ENCODE measurements around the gene MYBPHL. TPM values are rescaled to one million over a fixed set of nuclear protein-coding genes. Genes with fewer than 3 reads are reported as not detected.
A peak's percentile ranks its signal among the peaks of the same experiment; 100 is the strongest.

The MYBPHL gene
- total RNA-seq, 2 experiments from 2014 or later: not detected

DNA sequence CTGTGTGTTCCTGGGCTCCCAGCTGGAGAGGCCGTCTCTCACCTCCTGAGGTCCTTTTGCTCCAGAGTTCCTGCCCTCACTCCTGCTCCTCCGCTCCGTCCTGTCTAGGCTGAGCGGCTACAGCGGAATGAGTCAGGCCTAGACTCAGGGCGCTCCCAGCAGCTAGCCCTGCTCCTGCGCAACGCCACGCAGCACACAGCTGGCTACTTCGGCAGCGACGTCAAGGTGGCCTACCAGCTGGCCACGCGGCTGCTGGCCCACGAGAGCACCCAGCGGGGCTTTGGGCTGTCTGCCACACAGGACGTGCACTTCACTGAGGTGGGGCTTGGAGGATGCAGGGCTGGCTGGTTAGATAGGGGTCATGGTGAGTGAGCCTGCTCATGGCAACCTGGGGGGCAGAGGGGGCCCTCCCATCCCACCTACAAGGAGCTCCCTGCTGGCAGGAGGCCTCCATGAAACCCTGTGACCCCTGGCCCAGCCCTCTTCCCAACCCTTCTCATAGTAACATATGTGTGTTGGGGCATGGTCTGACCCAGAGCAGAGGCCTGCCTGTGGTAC lies 39.0 kb downstream of the MYBPHL start:
- no peaks in the 10 kb centered on the region for H3K27me3 Mint-ChIP-seq (ENCODE audit: low read depth)
- H3K36me3 Mint-ChIP-seq (ENCODE audit: low read depth): no peaks in the 10 kb centered on the region
- no peak overlapping the region for H3K27ac Mint-ChIP-seq
- ATAC-seq: no peak
- H3K4me1 Mint-ChIP-seq (ENCODE audit: low read depth): peaks cover 4% of the 10 kb centered on the region
- no peak for DNase-seq
- H3K4me3 Mint-ChIP-seq: no peak overlapping the region
- no peaks in the 10 kb centered on the region for H3K9me3 Mint-ChIP-seq (ENCODE audit: insufficient read depth)
- POLR2A ChIA-PET: no interaction called here
- CTCF ChIA-PET: interaction anchor here (1.5 to 1.7 kb wide), 2 partner anchors 9 to 132 kb away, joined by 4 to 7 read pairs; no protein-coding TSS in a partner anchor

DNA sequence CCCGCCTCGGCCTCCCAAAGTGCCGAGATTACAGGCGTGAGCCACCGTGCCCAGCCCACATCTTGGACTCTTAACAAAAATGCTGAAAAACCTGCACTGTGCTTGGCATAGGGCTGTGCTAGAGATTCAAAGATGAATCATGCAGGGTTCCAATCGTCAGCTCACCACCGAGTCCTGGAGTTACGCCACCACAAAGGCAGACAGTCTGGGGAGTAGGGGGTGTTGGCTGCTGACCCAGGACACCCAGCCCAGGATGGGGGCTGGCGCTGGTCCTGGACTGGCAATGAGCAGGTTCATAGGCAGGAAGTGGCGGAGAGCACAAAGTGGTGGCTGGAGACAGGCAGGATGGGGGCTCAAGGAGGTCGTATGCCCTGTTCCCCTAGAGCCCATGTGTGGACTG lies 39.8 kb downstream of the MYBPHL start:
- H3K4me1 Mint-ChIP-seq (ENCODE audit: low read depth): peaks cover 4% of the 10 kb centered on the region
- POLR2A ChIA-PET: no interaction called here
- no peak overlapping the region for H3K27ac Mint-ChIP-seq
- no peak for ATAC-seq
- no peak overlapping the region for H3K4me3 Mint-ChIP-seq
- no peak for DNase-seq
- H3K36me3 Mint-ChIP-seq (ENCODE audit: low read depth): no peaks in the 10 kb centered on the region
- H3K27me3 Mint-ChIP-seq (ENCODE audit: low read depth): no peaks in the 10 kb centered on the region
- CTCF ChIA-PET: interaction anchor here (0.7 kb wide), 1 partner anchor 142 kb away, joined by 3 read pairs; no protein-coding TSS in a partner anchor
- no peaks in the 10 kb centered on the region for H3K9me3 Mint-ChIP-seq (ENCODE audit: insufficient read depth)

DNA sequence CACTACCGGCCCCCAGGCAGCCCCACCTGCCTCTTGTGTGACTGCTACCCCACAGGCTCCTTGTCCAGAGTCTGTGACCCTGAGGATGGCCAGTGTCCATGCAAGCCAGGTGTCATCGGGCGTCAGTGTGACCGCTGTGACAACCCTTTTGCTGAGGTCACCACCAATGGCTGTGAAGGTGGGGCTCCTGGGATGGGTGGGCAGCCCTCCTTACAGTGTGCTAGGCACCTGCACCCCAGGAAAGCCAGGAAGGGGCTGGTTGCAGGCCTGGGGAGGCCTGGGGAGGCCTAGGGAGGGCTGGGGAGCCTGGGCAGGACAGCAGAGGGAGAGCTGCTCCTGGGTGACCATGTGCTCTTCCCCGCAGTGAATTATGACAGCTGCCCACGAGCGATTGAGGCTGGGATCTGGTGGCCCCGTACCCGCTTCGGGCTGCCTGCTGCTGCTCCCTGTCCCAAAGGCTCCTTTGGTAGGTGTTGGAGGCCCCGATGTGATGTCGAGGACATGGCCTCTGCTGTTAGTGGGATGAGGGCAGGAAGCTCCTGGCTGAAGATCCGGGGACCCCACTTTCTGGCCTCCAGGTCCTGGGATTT lies 41.0 kb downstream of the MYBPHL start:
- H3K9me3 Mint-ChIP-seq (ENCODE audit: insufficient read depth): no peaks in the 10 kb centered on the region
- CTCF ChIA-PET: interaction anchor here (1.5 to 4.3 kb wide), 4 partner anchors 11 to 267 kb away, joined by 6 to 51 read pairs (median 8); partner anchors contain the start of genes PSRC1 and SORT1
- H3K4me3 Mint-ChIP-seq: no peak overlapping the region
- ATAC-seq (no peak), DNase-seq (no peak)
- peaks cover 4% of the 10 kb centered on the region for H3K4me1 Mint-ChIP-seq (ENCODE audit: low read depth)
- H3K27ac Mint-ChIP-seq: no peak overlapping the region
- H3K36me3 Mint-ChIP-seq (ENCODE audit: low read depth): no peaks in the 10 kb centered on the region
- POLR2A ChIA-PET: no interaction called here
- H3K27me3 Mint-ChIP-seq (ENCODE audit: low read depth): no peaks in the 10 kb centered on the region

DNA sequence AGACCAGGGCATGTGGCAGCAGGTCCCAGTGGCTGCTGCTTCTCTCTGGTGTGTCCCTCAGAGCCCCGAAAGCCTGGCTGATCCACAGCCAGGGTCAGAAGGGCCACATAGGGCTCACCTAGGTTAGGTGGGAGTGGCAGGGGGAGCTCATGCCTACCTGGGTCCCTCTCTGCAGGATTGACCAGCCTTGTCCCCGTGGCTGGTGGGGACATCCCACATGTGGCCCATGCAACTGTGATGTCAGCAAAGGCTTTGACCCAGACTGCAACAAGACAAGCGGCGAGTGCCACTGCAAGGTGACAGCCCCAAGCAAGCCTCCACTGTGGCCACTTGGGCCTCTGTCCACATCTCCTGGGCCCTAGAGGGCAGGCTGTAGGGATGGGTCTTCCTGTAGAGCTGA lies 41.8 kb downstream of the MYBPHL start:
- no peaks in the 10 kb centered on the region for H3K9me3 Mint-ChIP-seq (ENCODE audit: insufficient read depth)
- no peak overlapping the region for H3K27ac Mint-ChIP-seq
- ChIA-PET POLR2A (no interaction called here), CTCF (interaction anchor here (1.1 to 4.3 kb wide), 7 partner anchors 12 to 267 kb away, joined by 3 to 51 read pairs (median 7); partner anchors contain the start of genes PSRC1 and SORT1)
- no peaks in the 10 kb centered on the region for H3K27me3 Mint-ChIP-seq (ENCODE audit: low read depth)
- no peak overlapping the region for H3K4me3 Mint-ChIP-seq
- H3K4me1 Mint-ChIP-seq (ENCODE audit: low read depth): peaks cover 4% of the 10 kb centered on the region
- H3K36me3 Mint-ChIP-seq (ENCODE audit: low read depth): no peaks in the 10 kb centered on the region
- no peak for ATAC-seq
- DNase-seq: no peak

DNA sequence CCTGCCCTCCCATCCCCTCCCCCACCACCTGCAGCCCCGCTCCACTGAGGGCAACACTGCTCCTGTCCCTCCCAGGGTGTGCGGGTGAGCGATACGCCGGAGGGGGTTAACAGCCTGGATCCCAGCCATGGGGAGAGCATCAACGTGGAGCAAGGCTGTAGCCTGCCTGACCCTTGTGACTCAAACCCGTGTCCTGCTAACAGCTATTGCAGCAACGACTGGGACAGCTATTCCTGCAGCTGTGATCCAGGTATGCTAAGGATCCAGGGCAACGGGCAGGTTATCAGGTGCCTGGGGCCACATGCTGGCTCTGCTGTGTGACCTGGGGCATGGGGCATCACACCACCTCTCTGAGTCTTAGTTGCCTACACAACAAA lies 42.4 kb downstream of the MYBPHL start:
- ChIA-PET POLR2A (no interaction called here), CTCF (interaction anchor here (0.5 to 4.3 kb wide), 13 partner anchors 13 to 268 kb away, joined by 3 to 51 read pairs (median 4); partner anchors contain the start of genes PSRC1 and SORT1)
- H3K4me3 Mint-ChIP-seq: no peak overlapping the region
- H3K4me1 Mint-ChIP-seq (ENCODE audit: low read depth): peaks cover 4% of the 10 kb centered on the region
- no peaks in the 10 kb centered on the region for H3K9me3 Mint-ChIP-seq (ENCODE audit: insufficient read depth)
- no peaks in the 10 kb centered on the region for H3K36me3 Mint-ChIP-seq (ENCODE audit: low read depth)
- no peaks in the 10 kb centered on the region for H3K27me3 Mint-ChIP-seq (ENCODE audit: low read depth)
- ATAC-seq (no peak), DNase-seq (no peak)
- no peak overlapping the region for H3K27ac Mint-ChIP-seq

DNA sequence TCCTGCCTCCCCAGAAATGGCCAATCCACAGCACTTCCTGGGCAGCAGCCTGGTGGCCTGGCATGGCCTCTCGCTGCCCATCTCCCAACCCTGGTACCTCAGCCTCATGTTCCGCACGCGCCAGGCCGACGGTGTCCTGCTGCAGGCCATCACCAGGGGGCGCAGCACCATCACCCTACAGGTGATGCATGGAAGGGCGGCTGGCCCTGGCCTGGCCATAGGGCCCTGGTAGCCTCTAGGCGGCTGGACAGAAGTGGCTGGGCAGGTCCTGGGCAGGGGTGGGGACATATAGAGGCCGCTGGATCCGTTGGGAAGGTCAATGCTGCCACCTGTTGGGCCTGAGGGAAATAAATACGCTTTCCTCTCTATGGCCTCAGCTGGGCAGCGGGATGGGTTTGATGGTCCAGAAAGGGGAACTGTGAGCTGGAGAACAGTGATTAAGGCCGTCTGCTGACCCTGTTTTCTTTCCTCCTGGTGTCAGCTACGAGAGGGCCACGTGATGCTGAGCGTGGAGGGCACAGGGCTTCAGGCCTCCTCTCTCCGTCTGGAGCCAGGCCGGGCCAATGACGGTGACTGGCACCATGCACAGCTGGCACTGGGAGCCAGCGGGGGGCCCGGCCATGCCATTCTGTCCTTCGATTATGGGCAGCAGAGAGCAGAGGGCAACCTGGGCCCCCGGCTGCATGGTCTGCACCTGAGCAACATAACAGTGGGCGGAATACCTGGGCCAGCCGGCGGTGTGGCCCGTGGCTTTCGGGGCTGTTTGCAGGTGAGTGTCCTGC lies 43.0 kb downstream of the MYBPHL start:
- Mint-ChIP-seq H3K4me1 (ENCODE audit: low read depth) (peaks cover 4% of the 10 kb centered on the region), H3K27ac (peak overlapping the region; percentile 39), H3K36me3 (ENCODE audit: low read depth) (no peaks in the 10 kb centered on the region), H3K27me3 (ENCODE audit: low read depth) (no peaks in the 10 kb centered on the region), H3K9me3 (ENCODE audit: insufficient read depth) (no peaks in the 10 kb centered on the region), H3K4me3 (no peak overlapping the region)
- DNase-seq (peak; percentile 86), ATAC-seq (peak; percentile 93)
- POLR2A ChIA-PET: no interaction called here
- CTCF ChIA-PET: interaction anchor here (0.5 to 4.3 kb wide), 14 partner anchors 13 to 269 kb away, joined by 3 to 51 read pairs (median 4); partner anchors contain the start of genes PSRC1 and SORT1

DNA sequence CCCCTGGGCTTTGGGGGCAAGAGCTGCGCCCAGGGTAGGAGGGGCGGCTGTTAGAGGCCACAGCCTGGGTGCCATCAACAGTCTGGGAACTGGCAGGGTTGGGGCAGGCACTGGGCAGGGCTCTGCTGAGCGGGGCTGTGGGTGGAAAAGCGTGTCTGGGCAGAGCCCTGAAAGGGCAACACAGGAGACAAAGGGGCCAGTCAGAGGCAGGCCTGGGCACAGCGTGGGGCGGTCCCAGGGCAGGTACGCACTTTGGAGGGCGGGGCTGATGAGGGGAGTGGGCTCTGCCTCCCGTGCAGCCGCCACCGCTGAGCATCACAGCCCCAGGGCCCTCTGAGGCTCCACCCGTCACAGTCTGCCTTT lies 43.6 kb downstream of the MYBPHL start:
- no peaks in the 10 kb centered on the region for H3K36me3 Mint-ChIP-seq (ENCODE audit: low read depth)
- no peaks in the 10 kb centered on the region for H3K9me3 Mint-ChIP-seq (ENCODE audit: insufficient read depth)
- ChIA-PET POLR2A (interaction anchor here (0.6 kb wide), 1 partner anchor 59 kb away, joined by 5 read pairs; no protein-coding TSS in a partner anchor), CTCF (interaction anchor here (1.0 to 4.3 kb wide), 5 partner anchors 14 to 269 kb away, joined by 6 to 51 read pairs (median 7); partner anchors contain the start of genes PSRC1 and SORT1)
- no peak overlapping the region for H3K4me3 Mint-ChIP-seq
- DNase-seq (no peak), ATAC-seq (peak; percentile 25)
- peak overlapping the region; percentile 39 for H3K27ac Mint-ChIP-seq
- H3K27me3 Mint-ChIP-seq (ENCODE audit: low read depth): no peaks in the 10 kb centered on the region
- H3K4me1 Mint-ChIP-seq (ENCODE audit: low read depth): peaks cover 4% of the 10 kb centered on the region

DNA sequence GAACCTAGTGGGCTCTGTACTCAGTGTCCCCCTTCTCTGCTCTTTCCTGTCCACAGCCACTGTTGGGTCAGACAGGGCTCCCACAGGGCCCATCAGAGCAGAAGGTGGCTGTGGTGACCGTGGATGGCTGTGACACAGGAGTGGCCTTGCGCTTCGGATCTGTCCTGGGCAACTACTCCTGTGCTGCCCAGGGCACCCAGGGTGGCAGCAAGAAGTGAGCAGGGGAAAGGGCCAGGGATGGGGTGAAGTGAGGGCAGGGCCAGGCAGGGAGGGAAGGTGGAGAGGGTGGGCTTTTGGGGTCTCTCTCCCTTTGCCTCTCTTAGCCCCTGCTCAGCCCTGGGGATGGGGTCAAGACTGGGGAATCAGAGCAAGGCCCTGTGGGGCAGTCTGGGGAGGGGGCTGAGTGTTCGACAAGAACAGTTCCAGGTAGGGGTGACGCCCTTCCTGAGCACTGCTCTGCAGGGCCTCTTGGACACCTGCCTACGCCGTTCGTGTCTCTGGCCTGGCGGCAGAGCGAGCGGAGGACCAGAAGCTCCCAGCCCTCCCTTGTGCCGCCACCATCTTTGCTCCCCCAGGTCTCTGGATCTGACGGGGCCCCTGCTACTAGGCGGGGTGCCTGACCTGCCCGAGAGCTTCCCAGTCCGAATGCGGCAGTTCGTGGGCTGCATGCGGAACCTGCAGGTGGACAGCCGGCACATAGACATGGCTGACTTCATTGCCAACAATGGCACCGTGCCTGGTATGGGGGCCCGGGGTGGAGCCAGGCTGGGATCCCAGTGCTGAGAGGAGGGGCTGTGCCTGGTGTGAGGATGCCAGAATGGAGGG lies 44.4 kb downstream of the MYBPHL start:
- DNase-seq (no peak), ATAC-seq (no peak)
- Mint-ChIP-seq H3K4me1 (ENCODE audit: low read depth) (peaks cover 8% of the 10 kb centered on the region), H3K36me3 (ENCODE audit: low read depth) (no peaks in the 10 kb centered on the region), H3K27ac (no peak overlapping the region), H3K4me3 (no peak overlapping the region), H3K9me3 (ENCODE audit: insufficient read depth) (no peaks in the 10 kb centered on the region), H3K27me3 (ENCODE audit: low read depth) (no peaks in the 10 kb centered on the region)
- ChIA-PET CTCF (interaction anchor here (0.6 to 4.3 kb wide), 5 partner anchors 15 to 1376 kb away, joined by 3 to 51 read pairs (median 6); partner anchors contain the start of genes PSRC1 and SORT1), POLR2A (interaction anchor here (0.6 kb wide), 1 partner anchor 60 kb away, joined by 5 read pairs; no protein-coding TSS in a partner anchor)

DNA sequence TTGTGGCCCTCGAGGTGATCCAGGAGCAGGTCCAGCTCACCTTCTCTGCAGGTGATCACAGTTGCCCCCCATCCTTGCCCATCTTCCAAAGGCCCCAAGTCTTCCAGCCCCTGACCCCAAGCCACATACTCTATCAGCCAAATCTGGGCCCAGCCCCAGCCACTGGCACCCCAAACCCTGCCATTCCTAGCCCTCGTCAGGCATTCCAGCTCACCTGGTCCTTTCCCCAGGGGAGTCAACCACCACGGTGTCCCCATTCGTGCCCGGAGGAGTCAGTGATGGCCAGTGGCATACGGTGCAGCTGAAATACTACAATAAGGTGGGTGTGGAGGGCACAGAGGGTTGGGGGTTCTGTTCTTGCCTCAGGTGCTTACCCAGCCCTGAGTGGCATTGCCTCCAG lies 45.2 kb downstream of the MYBPHL start:
- Mint-ChIP-seq H3K27ac (no peak overlapping the region), H3K4me3 (no peak overlapping the region), H3K4me1 (ENCODE audit: low read depth) (peaks cover 5% of the 10 kb centered on the region), H3K9me3 (ENCODE audit: insufficient read depth) (no peaks in the 10 kb centered on the region), H3K27me3 (ENCODE audit: low read depth) (no peaks in the 10 kb centered on the region), H3K36me3 (ENCODE audit: low read depth) (no peaks in the 10 kb centered on the region)
- ChIA-PET POLR2A (no interaction called here), CTCF (interaction anchor here (0.6 to 1.1 kb wide), 2 partner anchors 138 to 1376 kb away, joined by 3 read pairs; no protein-coding TSS in a partner anchor)
- DNase-seq: no peak
- ATAC-seq: no peak

DNA sequence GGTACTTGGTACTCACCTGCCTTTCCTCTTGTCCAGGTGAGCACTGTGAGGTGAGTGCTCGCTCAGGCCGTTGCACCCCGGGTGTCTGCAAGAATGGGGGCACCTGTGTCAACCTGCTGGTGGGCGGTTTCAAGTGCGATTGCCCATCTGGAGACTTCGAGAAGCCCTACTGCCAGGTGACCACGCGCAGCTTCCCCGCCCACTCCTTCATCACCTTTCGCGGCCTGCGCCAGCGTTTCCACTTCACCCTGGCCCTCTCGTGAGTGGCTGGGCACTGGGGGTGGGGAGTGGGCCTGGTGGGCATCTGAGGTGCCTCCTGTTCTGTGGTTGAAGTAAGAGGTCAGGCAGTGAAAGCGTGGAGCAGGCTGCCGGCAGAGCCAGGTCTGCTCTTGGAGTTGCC lies 45.8 kb downstream of the MYBPHL start:
- POLR2A ChIA-PET: no interaction called here
- H3K4me1 Mint-ChIP-seq (ENCODE audit: low read depth): peaks cover 5% of the 10 kb centered on the region
- H3K27me3 Mint-ChIP-seq (ENCODE audit: low read depth): no peaks in the 10 kb centered on the region
- no peak for ATAC-seq
- H3K27ac Mint-ChIP-seq: no peak overlapping the region
- DNase-seq: no peak
- CTCF ChIA-PET: interaction anchor here (0.8 to 1.1 kb wide), 2 partner anchors 138 to 271 kb away, joined by 3 to 4 read pairs; no protein-coding TSS in a partner anchor
- no peaks in the 10 kb centered on the region for H3K36me3 Mint-ChIP-seq (ENCODE audit: low read depth)
- no peak overlapping the region for H3K4me3 Mint-ChIP-seq
- H3K9me3 Mint-ChIP-seq (ENCODE audit: insufficient read depth): no peaks in the 10 kb centered on the region

All from activated CD8-positive, alpha-beta T cell treated with anti-CD3 and anti-CD28 coated beads, Interleukin-2, amount 10 ng/mL, durations not matched to agents 7 days and 5 days (primary cell).